ENCODE data around the gene CLRN2.
"Not testable (repeated sequence)": the region's sequence is repeated elsewhere in the genome, so short reads cannot be mapped to it uniquely, and the experiment has no call there.

The CLRN2 gene

GRCh38 chr4:17546222-17546621 is 31.3 kb downstream of the CLRN2 start:
- DNase-seq: no peak

GRCh38 chr4:17546678-17547077 is 31.7 kb downstream of the CLRN2 start:
- DNase-seq: no peak

GRCh38 chr4:17550549-17550948 is 35.6 kb downstream of the CLRN2 start:
- no peak for DNase-seq

- DNase-seq: no peak
These were observed 37.5 kb downstream of the CLRN2 start for GRCh38 chr4:17552427-17552826.

GRCh38 chr4:17554568-17554967 is 39.6 kb downstream of the CLRN2 start:
- DNase-seq: no peak

GRCh38 chr4:17556498-17556897 is 41.5 kb downstream of the CLRN2 start:
- DNase-seq: no peak

GRCh38 chr4:17557880-17558279 is 42.9 kb downstream of the CLRN2 start:
- no peak for DNase-seq

GRCh38 chr4:17558941-17559708 is 44.2 kb downstream of the CLRN2 start:
- no peak for DNase-seq

- DNase-seq: no peak
These were observed 44.7 kb downstream of the CLRN2 start for GRCh38 chr4:17559709-17560048.

- no peak for DNase-seq
These were observed 45.2 kb downstream of the CLRN2 start for GRCh38 chr4:17560065-17560673.

- no peak for DNase-seq
These were observed 46.4 kb downstream of the CLRN2 start for GRCh38 chr4:17561195-17561909.

- DNase-seq: no peak
These were observed 47.2 kb downstream of the CLRN2 start for GRCh38 chr4:17562157-17562556.

- DNase-seq: no peak
These were observed 50.9 kb downstream of the CLRN2 start for GRCh38 chr4:17565846-17566245.

- DNase-seq: no peak
These were observed 52.3 kb downstream of the CLRN2 start for GRCh38 chr4:17567271-17567670.

- no peak for DNase-seq
These were observed 59.2 kb downstream of the CLRN2 start for GRCh38 chr4:17574206-17574605.

GRCh38 chr4:17575177-17575576 is 60.2 kb downstream of the CLRN2 start:
- DNase-seq: not testable (repeated sequence)

All from NCI-H2081 (cell line).